ENCODE data around the gene KRT13.
"Not testable (repeated sequence)": the region's sequence is repeated elsewhere in the genome, so short reads cannot be mapped to it uniquely, and the experiment has no call there.

KRT13 gene

GRCh38 chr17:41505007-41505808 is at the start of gene KRT13:
Gene KRT13, minus strand, starts transcription at chr17:41505612. Its CDS starts 62 bp downstream, at chr17:41505550.
- DNase-seq (ENCODE audit: low read depth in 2 of 2), result no peak

- DNase-seq (ENCODE audit: low read depth in 2 of 2), result no peak
These were observed 48.7 kb upstream of the KRT13 start for GRCh38 chr17:41553987-41554680.

- DNase-seq (ENCODE audit: low read depth in 2 of 2), result no peak
These were observed 47.8 kb upstream of the KRT13 start for GRCh38 chr17:41553176-41553575.

DNA sequence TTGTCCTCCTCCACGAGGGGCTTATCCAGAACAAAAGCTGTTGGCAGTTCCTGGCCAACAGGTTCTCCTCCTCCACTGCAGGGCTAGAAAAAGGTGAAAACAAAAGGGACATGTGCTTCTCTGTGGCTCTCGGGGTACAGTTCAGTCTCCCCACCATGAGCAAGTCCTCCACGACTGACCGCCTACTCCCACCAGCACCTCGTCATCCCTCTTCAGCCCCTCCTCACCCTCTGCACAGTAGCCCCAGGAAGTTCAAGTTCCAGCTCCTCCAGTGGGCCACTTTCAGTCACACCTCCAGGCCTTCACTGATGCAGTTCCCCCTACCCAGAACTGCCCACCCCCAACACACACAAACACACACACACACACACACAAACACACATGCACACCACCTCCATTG is 47.0 kb upstream of the KRT13 start:
- DNase-seq (ENCODE audit: low read depth in 2 of 2), result no peak

- DNase-seq (ENCODE audit: low read depth in 2 of 2), result no peak
These were observed 46.0 kb upstream of the KRT13 start for GRCh38 chr17:41551365-41551764.

GRCh38 chr17:41549596-41550039 is 44.2 kb upstream of the KRT13 start:
- no peak for DNase-seq (ENCODE audit: low read depth in 2 of 2)

DNA sequence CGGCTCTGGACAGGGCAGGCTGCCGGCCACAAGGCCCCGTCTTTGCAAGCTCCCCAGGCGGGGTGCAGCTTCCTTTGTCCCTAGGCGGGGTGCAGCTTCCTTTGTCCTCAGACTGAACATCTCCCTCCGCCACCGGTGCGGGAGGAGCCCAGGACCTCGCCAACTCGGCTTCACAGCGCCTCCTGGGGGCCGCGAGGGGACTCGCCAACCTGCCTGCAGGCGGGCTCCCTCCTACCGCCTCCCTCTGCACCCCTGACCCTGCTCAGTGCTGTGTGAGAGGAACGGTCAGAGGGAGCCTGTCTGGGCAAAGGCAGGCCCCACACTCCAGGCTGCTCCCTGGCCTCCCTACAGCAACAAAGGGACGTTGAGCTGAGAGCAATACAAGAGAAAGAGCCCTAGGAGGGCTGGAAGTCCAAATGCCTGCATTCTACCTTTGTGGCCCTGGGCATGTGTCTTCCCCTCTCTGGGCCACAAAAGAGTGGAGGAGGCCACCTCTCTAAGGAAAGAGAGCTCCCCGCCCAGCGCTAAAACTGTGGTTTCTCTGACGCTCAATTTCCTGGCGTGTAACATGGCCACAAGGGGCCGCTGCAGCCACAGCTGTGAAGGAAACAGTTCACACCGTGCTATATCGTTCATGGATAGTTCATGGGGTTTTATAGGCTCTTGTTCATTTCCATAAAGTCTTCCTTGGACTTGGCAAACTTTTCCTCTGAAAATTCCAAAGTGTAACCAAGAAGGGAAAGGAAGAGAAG is 43.6 kb upstream of the KRT13 start:
- DNase-seq (ENCODE audit: low read depth in 2 of 2), result peak; percentile 60 to 69

- peak in 1 of 2 donors; percentile 40 for DNase-seq (ENCODE audit: low read depth in 2 of 2)
These were observed 42.8 kb upstream of the KRT13 start for GRCh38 chr17:41547921-41548843.

GRCh38 chr17:41547378-41547841 is 42.0 kb upstream of the KRT13 start:
- no peak for DNase-seq (ENCODE audit: low read depth in 2 of 2)

GRCh38 chr17:41546819-41547218 is 41.4 kb upstream of the KRT13 start:
- no peak for DNase-seq (ENCODE audit: low read depth in 2 of 2)

DNA sequence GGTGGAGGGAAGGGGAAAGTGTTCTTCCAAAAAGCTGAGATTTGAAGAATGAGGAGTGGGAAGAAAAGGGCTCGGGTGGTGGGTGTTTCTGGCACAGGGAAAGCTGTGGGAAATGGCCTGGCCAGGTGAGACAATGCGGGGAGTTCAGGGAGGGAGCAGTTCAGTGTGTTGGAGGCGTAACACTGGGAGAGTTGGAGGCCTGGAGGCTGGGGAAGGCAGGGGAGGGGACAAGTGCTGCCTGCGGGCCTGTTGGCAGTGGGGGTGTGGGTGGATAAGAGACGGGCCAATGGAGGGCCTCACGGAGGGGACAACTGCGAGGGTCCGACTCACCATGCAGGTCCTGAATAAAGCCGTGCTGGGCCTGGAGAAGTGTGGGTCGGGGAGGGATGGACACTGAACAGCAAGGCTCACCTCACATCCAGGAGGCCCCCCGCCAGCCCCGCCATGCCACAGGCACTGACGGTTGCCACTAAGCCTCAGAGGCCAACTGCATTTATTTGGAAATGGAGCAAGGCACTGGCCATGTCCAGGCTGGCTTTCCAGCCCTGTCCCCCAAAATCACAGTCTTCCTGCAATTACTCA is 40.5 kb upstream of the KRT13 start:
- no peak for DNase-seq (ENCODE audit: low read depth in 2 of 2)

- no peak for DNase-seq (ENCODE audit: low read depth in 2 of 2)
These were observed 39.5 kb upstream of the KRT13 start for GRCh38 chr17:41544935-41545334.

- DNase-seq (ENCODE audit: low read depth in 2 of 2), result no peak
These were observed 39.1 kb upstream of the KRT13 start for GRCh38 chr17:41544491-41544892.

DNA sequence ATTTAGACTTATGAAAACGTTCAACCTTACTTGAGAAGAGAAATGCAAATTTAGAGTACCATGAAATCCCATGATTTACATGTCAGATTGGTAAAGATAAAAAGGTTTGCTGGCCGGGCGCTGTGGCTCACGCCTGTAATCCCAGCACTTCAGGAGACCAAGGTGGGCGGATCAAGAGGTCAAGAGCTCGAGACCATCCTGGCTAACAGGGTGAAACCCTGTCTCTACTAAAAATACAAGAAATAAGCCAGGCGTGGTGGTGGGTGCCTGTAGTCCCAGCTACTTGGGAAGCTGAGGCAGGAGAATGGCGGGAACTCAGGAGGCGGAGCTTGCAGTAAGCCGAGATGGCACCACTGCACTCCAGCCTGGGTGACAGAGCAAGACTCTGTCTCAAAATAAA is 37.4 kb upstream of the KRT13 start:
- DNase-seq (ENCODE audit: low read depth in 2 of 2), result not testable (repeated sequence)

DNA sequence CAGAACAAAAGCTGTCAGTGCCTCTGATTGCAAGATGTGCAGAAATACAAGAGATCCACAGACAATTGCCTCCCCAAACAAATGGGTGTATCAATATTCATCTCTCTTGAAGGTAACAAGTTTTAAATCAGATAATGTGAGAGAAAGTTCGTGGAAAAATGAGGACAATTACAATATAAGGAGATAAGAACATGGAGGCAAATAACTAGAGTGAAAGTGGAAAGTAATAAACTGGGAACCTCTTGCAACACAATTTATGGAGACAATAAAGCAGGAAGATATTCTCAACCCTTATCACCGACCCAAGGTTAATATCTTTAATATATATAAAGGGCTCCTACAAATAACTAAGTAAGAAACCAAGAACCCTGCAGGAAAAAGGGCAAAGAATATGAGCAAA is 36.9 kb upstream of the KRT13 start:
- no peak for DNase-seq (ENCODE audit: low read depth in 2 of 2)

DNA sequence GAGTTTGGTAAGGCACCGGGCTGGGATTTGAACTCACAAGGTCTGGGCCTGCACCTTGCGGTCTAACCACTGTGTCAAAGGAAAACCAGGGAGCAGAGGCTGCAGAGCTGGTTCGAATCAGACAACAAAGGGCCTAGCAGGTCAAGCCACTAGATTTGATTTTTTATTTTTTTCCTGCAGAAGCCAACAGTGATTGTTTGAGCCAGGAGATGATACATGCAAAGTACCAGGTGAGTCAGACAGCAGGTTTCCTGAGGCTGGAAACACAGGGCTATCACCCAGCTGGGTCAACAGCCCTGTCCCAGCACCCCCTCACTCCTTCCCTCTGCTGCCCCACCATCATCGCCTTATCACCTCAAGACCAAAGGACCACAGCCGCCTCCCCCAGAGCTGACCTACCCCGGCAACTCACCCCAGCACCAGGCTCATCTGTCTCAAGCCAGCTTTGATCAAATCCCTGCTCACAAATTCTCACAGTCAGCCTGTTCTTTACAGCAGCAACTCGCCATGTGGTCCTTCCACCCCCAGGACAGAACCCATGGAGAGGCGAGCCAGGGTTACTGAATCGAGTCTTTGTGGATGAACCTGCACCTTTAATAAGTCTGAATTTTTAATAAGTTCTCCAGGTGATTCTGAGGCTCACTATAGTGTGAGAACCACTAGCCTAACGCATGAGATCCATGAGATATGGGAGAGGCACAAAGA is 35.7 kb upstream of the KRT13 start:
- no peak for DNase-seq (ENCODE audit: low read depth in 2 of 2)

- no peak for DNase-seq (ENCODE audit: low read depth in 2 of 2)
These were observed 34.7 kb upstream of the KRT13 start for GRCh38 chr17:41539979-41540701.

DNA sequence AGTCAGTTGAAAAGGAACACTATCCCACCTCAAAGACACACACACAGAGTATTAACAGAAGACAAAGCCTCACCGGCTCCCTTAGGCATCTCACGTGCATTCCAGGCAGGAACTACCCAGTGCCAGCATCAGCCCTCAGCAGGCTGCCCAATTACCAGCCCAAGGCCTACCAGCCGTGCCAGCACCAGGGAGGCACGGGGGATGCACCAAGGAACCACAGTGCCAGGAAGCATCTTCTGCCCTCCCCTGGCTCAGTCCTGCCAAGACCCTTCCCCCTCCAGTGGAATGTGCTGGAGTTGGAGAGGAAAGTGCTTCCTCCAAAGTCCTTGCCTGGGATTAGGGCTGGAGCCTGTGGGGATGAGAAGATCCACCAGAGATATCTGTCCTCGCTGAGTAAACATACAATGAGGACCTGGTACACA is 33.7 kb upstream of the KRT13 start:
- DNase-seq (ENCODE audit: low read depth in 2 of 2), result no peak

- DNase-seq (ENCODE audit: low read depth in 2 of 2), result no peak
These were observed 33.2 kb upstream of the KRT13 start for GRCh38 chr17:41538565-41538991.
